Osteocyte (in vitro differentiated cells): ENCODE results near the gene SLC6A5. TPM values are rescaled to one million over a fixed set of nuclear protein-coding genes. Genes with fewer than 3 reads are reported as not detected.

Source experiments
- DNase-seq: peaks from one replicate; pipeline ENCODE4 v3.0.0; 2021; ENCODE audit warnings: mixed read lengths; ENCODE audit not compliant: unreplicated experiment; ENCODE audit errors: extremely low spot score
- H3K27ac Mint-ChIP-seq: one replicate; pipeline ENCODE4 v1.8.0; 2021; ENCODE audit warnings: mild to moderate bottlenecking, mixed read lengths; ENCODE audit not compliant: unreplicated experiment
- H3K27me3 Mint-ChIP-seq: one replicate; pipeline ENCODE4 v1.8.0; 2021; ENCODE audit warnings: mixed read lengths; ENCODE audit not compliant: unreplicated experiment
- H3K36me3 Mint-ChIP-seq: one replicate; pipeline ENCODE4 v1.8.0; 2021; ENCODE audit warnings: mixed read lengths; ENCODE audit not compliant: unreplicated experiment
- H3K4me1 Mint-ChIP-seq: one replicate; pipeline ENCODE4 v1.8.0; 2021; ENCODE audit warnings: mixed read lengths; ENCODE audit not compliant: unreplicated experiment
- H3K4me3 Mint-ChIP-seq: one replicate; pipeline ENCODE4 v1.8.0; 2021; ENCODE audit warnings: mild to moderate bottlenecking, moderate library complexity, mixed read lengths; ENCODE audit not compliant: unreplicated experiment
- H3K9me3 Mint-ChIP-seq: one replicate; pipeline ENCODE4 v1.8.0; 2021; ENCODE audit warnings: mixed read lengths; ENCODE audit not compliant: unreplicated experiment
- CTCF ChIP-seq: fragments of 200-600 bp; sonication (generic); IDR thresholded peaks from 2 replicates; pipeline ENCODE4 v1.5.0; 2021; ENCODE audit warnings: antibody characterized with exemption, mild to moderate bottlenecking, moderate library complexity
- total RNA-seq: library from RNA; stranded (reverse); gene quantifications from 2 replicates; pipeline ENCODE4 v1.2.1, GENCODE V29; 2021

Gene SLC6A5
- total RNA-seq, 1 donor from 2014 or later: not detected

- H3K27ac Mint-ChIP-seq: no peak overlapping the region
- no peaks in the 10 kb centered on the region for H3K9me3 Mint-ChIP-seq
- no peak overlapping the region for H3K4me3 Mint-ChIP-seq
- peaks cover 3% of the 10 kb centered on the region for H3K27me3 Mint-ChIP-seq
- no peaks in the 10 kb centered on the region for H3K36me3 Mint-ChIP-seq
- DNase-seq: no peak
- no peak for TF ChIP-seq CTCF
- H3K4me1 Mint-ChIP-seq: no peaks in the 10 kb centered on the region
Measured at GRCh38 chr11:20623252-20623651, 23.8 kb downstream of the SLC6A5 start.

- DNase-seq: no peak
- H3K4me1 Mint-ChIP-seq: no peaks in the 10 kb centered on the region
- no peaks in the 10 kb centered on the region for H3K27me3 Mint-ChIP-seq
- H3K36me3 Mint-ChIP-seq: no peaks in the 10 kb centered on the region
- no peaks in the 10 kb centered on the region for H3K9me3 Mint-ChIP-seq
- H3K4me3 Mint-ChIP-seq: no peak overlapping the region
- no peak for TF ChIP-seq CTCF
- H3K27ac Mint-ChIP-seq: no peak overlapping the region
Measured at GRCh38 chr11:20626279-20626678, 26.9 kb downstream of the SLC6A5 start.

DNA sequence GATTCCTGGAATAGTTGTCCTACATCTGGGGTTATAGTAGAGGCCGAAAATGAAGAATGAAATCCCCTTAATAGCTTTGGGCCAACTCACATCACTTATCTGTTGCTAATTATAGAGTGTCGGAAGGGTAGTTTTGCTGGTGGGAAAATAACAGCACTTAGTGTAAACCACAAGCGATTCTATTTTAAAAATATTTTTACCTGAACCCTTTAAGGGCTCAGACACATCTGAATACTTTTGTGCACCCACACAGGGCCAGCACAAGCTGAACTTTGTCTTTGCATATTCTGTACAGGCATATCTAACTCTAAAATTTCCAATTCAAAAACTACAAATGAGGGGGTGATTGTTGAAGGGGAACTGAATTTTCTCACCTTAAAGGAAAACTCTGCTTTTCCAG lies 27.6 kb downstream of the SLC6A5 start:
- Mint-ChIP-seq H3K4me1 (no peaks in the 10 kb centered on the region), H3K4me3 (no peak overlapping the region), H3K36me3 (no peaks in the 10 kb centered on the region), H3K9me3 (no peaks in the 10 kb centered on the region), H3K27me3 (no peaks in the 10 kb centered on the region), H3K27ac (no peak overlapping the region)
- TF ChIP-seq CTCF: no peak
- DNase-seq: no peak

DNA sequence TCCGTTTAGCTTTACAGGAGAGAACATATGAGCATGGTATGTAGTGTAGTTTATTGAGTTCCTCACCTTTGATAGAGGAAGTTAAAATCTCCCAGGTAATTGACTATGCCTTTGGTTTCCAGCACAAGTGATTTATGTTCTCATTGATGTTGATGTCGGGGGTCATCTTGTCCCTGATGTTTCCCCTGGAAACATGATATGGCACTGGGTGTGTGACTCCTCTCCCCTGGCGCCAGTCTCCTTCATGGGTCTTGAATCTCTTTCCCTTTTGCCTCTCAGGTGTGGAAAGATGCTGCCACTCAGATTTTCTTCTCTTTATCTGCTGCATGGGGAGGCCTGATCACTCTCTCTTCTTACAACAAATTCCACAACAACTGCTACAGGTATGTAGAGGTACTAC lies 28.3 kb downstream of the SLC6A5 start:
- Mint-ChIP-seq H3K27me3 (no peaks in the 10 kb centered on the region), H3K4me3 (no peak overlapping the region), H3K36me3 (no peaks in the 10 kb centered on the region), H3K9me3 (no peaks in the 10 kb centered on the region), H3K27ac (no peak overlapping the region), H3K4me1 (no peaks in the 10 kb centered on the region)
- DNase-seq: no peak
- TF ChIP-seq CTCF: no peak

- no peaks in the 10 kb centered on the region for H3K27me3 Mint-ChIP-seq
- DNase-seq: no peak
- H3K4me1 Mint-ChIP-seq: no peaks in the 10 kb centered on the region
- H3K4me3 Mint-ChIP-seq: no peak overlapping the region
- no peak for TF ChIP-seq CTCF
- H3K9me3 Mint-ChIP-seq: no peaks in the 10 kb centered on the region
- H3K36me3 Mint-ChIP-seq: no peaks in the 10 kb centered on the region
- H3K27ac Mint-ChIP-seq: no peak overlapping the region
Measured at GRCh38 chr11:20631519-20632168, 32.2 kb downstream of the SLC6A5 start.
